NT2/D1 (cell line): ENCODE data around the gene GNG7.
A peak's percentile ranks its signal among the peaks of the same experiment; 100 is the strongest.

ENCODE experiments used
- DNase-seq: peaks from one replicate; pipeline ENCODE4 v3.0.0-alpha.2; 2011; ENCODE audit warnings: low read depth, low spot score
- H3K27me3 ChIP-seq: 2 replicates; pipeline ENCODE4 v1.6.0; 2011; ENCODE audit warnings: mild to moderate bottlenecking; ENCODE audit not compliant: insufficient read length, insufficient read depth
- H3K36me3 ChIP-seq: 2 replicates; pipeline ENCODE4 v1.6.1; 2011; ENCODE audit warnings: mild to moderate bottlenecking, low read length, mixed read lengths; ENCODE audit not compliant: insufficient read depth, insufficient read length
- H3K4me1 ChIP-seq: 2 replicates; pipeline ENCODE4 v1.5.1; 2011; ENCODE audit not compliant: insufficient read depth, insufficient read length
- H3K4me3 ChIP-seq: 2 replicates; pipeline ENCODE4 v1.5.1; 2011; ENCODE audit warnings: low read depth; ENCODE audit not compliant: insufficient read length
- H3K9ac ChIP-seq: 2 replicates; pipeline ENCODE4 v1.6.0; 2011; ENCODE audit warnings: low read depth; ENCODE audit not compliant: insufficient read length
- H3K9me3 ChIP-seq: 2 replicates; pipeline ENCODE4 v1.5.1; 2011; ENCODE audit warnings: mild to moderate bottlenecking, low read length; ENCODE audit not compliant: insufficient read depth
- SUZ12 ChIP-seq: IDR thresholded peaks from 2 replicates; pipeline ENCODE4 v1.6.1; 2011; ENCODE audit not compliant: insufficient read length, insufficient read depth; ENCODE audit errors: extremely low read depth
- YY1 ChIP-seq: IDR thresholded peaks from 2 replicates; pipeline ENCODE4 v1.6.1; 2011; ENCODE audit not compliant: insufficient read length, insufficient read depth
- ZNF274 ChIP-seq: IDR thresholded peaks from 2 replicates; pipeline ENCODE4 v1.6.1; 2011; ENCODE audit warnings: mild to moderate bottlenecking, low read depth, low read length

GNG7 gene

GRCh38 chr19:2720777-2721569 lies 18.5 kb upstream of the GNG7 start, which contains the start of gene DIRAS1:
TSS of gene DIRAS1 (minus strand) at chr19:2721372. CDS start at chr19:2717806, 3,566 bp downstream.
- Histone ChIP-seq H3K27me3 (no peaks in the 10 kb centered on the region), H3K4me3 (peak within 1 kb of the TSS; percentile 58), H3K4me1 (peaks cover 19% of the 10 kb centered on the region), H3K9ac (peak within 1 kb of the TSS; percentile 85), H3K36me3 (peaks cover 9% of the 10 kb centered on the region), H3K9me3 (no peaks in the 10 kb centered on the region)
- DNase-seq = no peak
- TF ChIP-seq SUZ12 = no peak

- Histone ChIP-seq H3K9ac (peak overlapping the region; percentile 85), H3K27me3 (no peaks in the 10 kb centered on the region), H3K4me1 (peaks cover 19% of the 10 kb centered on the region), H3K4me3 (peak overlapping the region; percentile 58), H3K9me3 (peaks cover 8% of the 10 kb centered on the region; the same call in 1 of the 2 replicates), H3K36me3 (peaks cover 9% of the 10 kb centered on the region)
- TF ChIP-seq ZNF274 (no peak), YY1 (no peak), SUZ12 (no peak)
- no peak for DNase-seq
These were observed 17.7 kb upstream of the GNG7 start for GRCh38 chr19:2719920-2720776.

- Histone ChIP-seq H3K4me1 (peaks cover 19% of the 10 kb centered on the region), H3K9me3 (peaks cover 10% of the 10 kb centered on the region; the same call in 1 of the 2 replicates), H3K36me3 (peaks cover 9% of the 10 kb centered on the region), H3K9ac (no peak overlapping the region), H3K27me3 (no peaks in the 10 kb centered on the region), H3K4me3 (no peak overlapping the region)
- no peak for DNase-seq
- TF ChIP-seq ZNF274 (no peak), YY1 (no peak), SUZ12 (no peak)
These were observed 16.8 kb upstream of the GNG7 start for GRCh38 chr19:2719232-2719735.

GRCh38 chr19:2717638-2718541 lies 15.4 kb upstream of the GNG7 start:
- H3K9me3 ChIP-seq = peaks cover 10% of the 10 kb centered on the region; the same call in 1 of the 2 replicates
- no peak overlapping the region for H3K9ac ChIP-seq
- no peak overlapping the region for H3K4me3 ChIP-seq
- no peak for DNase-seq
- peaks cover 9% of the 10 kb centered on the region for H3K36me3 ChIP-seq
- H3K27me3 ChIP-seq = no peaks in the 10 kb centered on the region
- TF ChIP-seq YY1 = no peak
- TF ChIP-seq ZNF274 = no peak
- TF ChIP-seq SUZ12 = no peak
- peaks cover 6% of the 10 kb centered on the region for H3K4me1 ChIP-seq

- Histone ChIP-seq H3K4me3 (no peak overlapping the region), H3K9ac (no peak overlapping the region)
These were observed 14.5 kb upstream of the GNG7 start for GRCh38 chr19:2716722-2717637.

GRCh38 chr19:2716275-2716650 lies 13.8 kb upstream of the GNG7 start:
- peaks cover 3% of the 10 kb centered on the region for H3K4me1 ChIP-seq
- peaks cover 9% of the 10 kb centered on the region for H3K36me3 ChIP-seq
- peaks cover 10% of the 10 kb centered on the region; the same call in 1 of the 2 replicates for H3K9me3 ChIP-seq
- DNase-seq = no peak
- TF ChIP-seq ZNF274 (no peak), YY1 (no peak), SUZ12 (no peak)
- no peaks in the 10 kb centered on the region for H3K27me3 ChIP-seq
- no peak overlapping the region for H3K4me3 ChIP-seq
- H3K9ac ChIP-seq = no peak overlapping the region

More at GRCh38 chr19:2716722-2717637, 14.5 kb upstream of the GNG7 start:
- DNase-seq = no peak
- Histone ChIP-seq H3K27me3 (no peaks in the 10 kb centered on the region), H3K4me1 (no peaks in the 10 kb centered on the region), H3K9me3 (peaks cover 10% of the 10 kb centered on the region; the same call in 1 of the 2 replicates), H3K36me3 (peaks cover 9% of the 10 kb centered on the region)
- TF ChIP-seq SUZ12 (no peak), ZNF274 (no peak), YY1 (no peak)
